ENCODE results near the gene IQGAP2. TPM values are rescaled to one million over a fixed set of nuclear protein-coding genes. Genes with fewer than 3 reads are reported as not detected.

Gene IQGAP2
- total RNA-seq, 1 experiment from 2014 or later = not detected

- ATAC-seq (no peak), DNase-seq (no peak)
- H3K4me1 ChIP-seq (ENCODE audit: insufficient read depth, low read length) = no peaks in the 10 kb centered on the region
Observed at GRCh38 chr5:76455531-76456133, 52.5 kb downstream of the IQGAP2 start.

GRCh38 chr5:76456258-76456657 lies 53.2 kb downstream of the IQGAP2 start:
- H3K27me3 ChIP-seq (ENCODE audit: low read length) = peaks cover 21% of the 10 kb centered on the region; the same call in 1 of the 2 replicates
- H3K27ac ChIP-seq (ENCODE audit: low read length) = no peak overlapping the region
- no peaks in the 10 kb centered on the region for H3K36me3 ChIP-seq (ENCODE audit: low read depth, low read length)
- no peaks in the 10 kb centered on the region for H3K4me1 ChIP-seq (ENCODE audit: insufficient read depth, low read length)
- ChIA-PET CTCF (no interaction called here), POLR2A (ENCODE audit: unreplicated experiment) (no interaction called here)
- ATAC-seq (no peak), DNase-seq (no peak)
- H3K9me2 ChIP-seq (replicated peaks; ENCODE audit: low read length) = no peaks in the 10 kb centered on the region
- H3F3A ChIP-seq (ENCODE audit: low read length, unreplicated experiment) = no peaks in the 10 kb centered on the region
- H3K4me3 ChIP-seq (ENCODE audit: low read length) = no peak overlapping the region
- no peaks in the 10 kb centered on the region for H3K9me3 ChIP-seq (ENCODE audit: low read length)
- intact Hi-C loops (cut with micrococcal nuclease) = no loop called here
- BruUV-seq (replicated peaks) = no TSS peak
- H4K20me1 ChIP-seq (ENCODE audit: low read length) = no peaks in the 10 kb centered on the region
- no peak overlapping the region for H3K4me2 ChIP-seq (ENCODE audit: low read length)
- H3K79me2 ChIP-seq (ENCODE audit: low read length) = no peaks in the 10 kb centered on the region
- H3K9ac ChIP-seq (ENCODE audit: low read length) = no peak overlapping the region
- no peak overlapping the region for H2AFZ ChIP-seq (ENCODE audit: low read length)
- TF ChIP-seq CTCF (conservative IDR thresholded peaks at IDR 0.05; ENCODE audit: low read depth, low read length) (no peak), EZH2phosphoT487 (IDR thresholded peaks at IDR 0.05; ENCODE audit: borderline replicate concordance, low read length) (no peak), EZH2 (IDR thresholded peaks at IDR 0.05; ENCODE audit: low read length, unreplicated experiment) (no peak)

More at GRCh38 chr5:76455531-76456133, 52.5 kb downstream of the IQGAP2 start:
- Histone ChIP-seq H2AFZ (ENCODE audit: low read length) (no peak overlapping the region), H3K9ac (ENCODE audit: low read length) (no peak overlapping the region), H3K9me2 (replicated peaks; ENCODE audit: low read length) (no peaks in the 10 kb centered on the region), H3K79me2 (ENCODE audit: low read length) (no peaks in the 10 kb centered on the region), H4K20me1 (ENCODE audit: low read length) (no peaks in the 10 kb centered on the region), H3K27me3 (ENCODE audit: low read length) (peaks cover 27% of the 10 kb centered on the region; the same call in 1 of the 2 replicates), H3K4me3 (ENCODE audit: low read length) (no peak overlapping the region), H3K27ac (ENCODE audit: low read length) (no peak overlapping the region), H3K4me2 (ENCODE audit: low read length) (no peak overlapping the region), H3F3A (ENCODE audit: low read length, unreplicated experiment) (no peaks in the 10 kb centered on the region), H3K36me3 (ENCODE audit: low read depth, low read length) (no peaks in the 10 kb centered on the region), H3K9me3 (ENCODE audit: low read length) (no peaks in the 10 kb centered on the region)
- no peak for TF ChIP-seq EZH2 (IDR thresholded peaks at IDR 0.05; ENCODE audit: low read length, unreplicated experiment)
- no peak for TF ChIP-seq EZH2phosphoT487 (IDR thresholded peaks at IDR 0.05; ENCODE audit: borderline replicate concordance, low read length)
- no peak for TF ChIP-seq CTCF (conservative IDR thresholded peaks at IDR 0.05; ENCODE audit: low read depth, low read length)
- CTCF ChIA-PET = no interaction called here
- intact Hi-C loops (cut with micrococcal nuclease) = no loop called here
- BruUV-seq (replicated peaks) = no TSS peak
- POLR2A ChIA-PET (ENCODE audit: unreplicated experiment) = no interaction called here

GRCh38 chr5:76457674-76458485 lies 54.8 kb downstream of the IQGAP2 start:
- H3K27me3 ChIP-seq (ENCODE audit: low read length) = peaks cover 29% of the 10 kb centered on the region
- no peaks in the 10 kb centered on the region for H3F3A ChIP-seq (ENCODE audit: low read length, unreplicated experiment)
- no peak overlapping the region for H3K9ac ChIP-seq (ENCODE audit: low read length)
- H3K4me2 ChIP-seq (ENCODE audit: low read length) = no peak overlapping the region
- ATAC-seq = no peak
- H2AFZ ChIP-seq (ENCODE audit: low read length) = no peak overlapping the region
- DNase-seq = peak; percentile 24
- no peaks in the 10 kb centered on the region for H3K79me2 ChIP-seq (ENCODE audit: low read length)
- BruUV-seq (replicated peaks) = no TSS peak
- CTCF ChIA-PET = no interaction called here
- no peaks in the 10 kb centered on the region for H3K9me2 ChIP-seq (replicated peaks; ENCODE audit: low read length)
- no peaks in the 10 kb centered on the region for H4K20me1 ChIP-seq (ENCODE audit: low read length)
- no peak overlapping the region for H3K27ac ChIP-seq (ENCODE audit: low read length)
- intact Hi-C loops (cut with micrococcal nuclease) = no loop called here
- no peaks in the 10 kb centered on the region for H3K9me3 ChIP-seq (ENCODE audit: low read length)
- POLR2A ChIA-PET (ENCODE audit: unreplicated experiment) = no interaction called here
- H3K4me1 ChIP-seq (ENCODE audit: insufficient read depth, low read length) = no peaks in the 10 kb centered on the region
- H3K36me3 ChIP-seq (ENCODE audit: low read depth, low read length) = no peaks in the 10 kb centered on the region
- TF ChIP-seq EZH2 (IDR thresholded peaks at IDR 0.05; ENCODE audit: low read length, unreplicated experiment) = no peak
- no peak for TF ChIP-seq CTCF (conservative IDR thresholded peaks at IDR 0.05; ENCODE audit: low read depth, low read length)
- no peak for TF ChIP-seq EZH2phosphoT487 (IDR thresholded peaks at IDR 0.05; ENCODE audit: borderline replicate concordance, low read length)
- H3K4me3 ChIP-seq (ENCODE audit: low read length) = no peak overlapping the region

Measured in PC-3 (cell line).